ENCODE data around the gene SPRING1. TPM values are rescaled to one million over a fixed set of nuclear protein-coding genes. Genes with fewer than 3 reads are reported as not detected.

The SPRING1 gene
- total RNA-seq, 1 experiment from 2014 or later, result 23.0 TPM

- H3K27me3 ChIP-seq (ENCODE audit: low read length), result no peaks in the 10 kb centered on the region
- peaks cover 80% of the 10 kb centered on the region for H3K4me1 ChIP-seq (ENCODE audit: low read length)
- H3K9ac ChIP-seq (ENCODE audit: low read length), result no peak overlapping the region
- no peaks in the 10 kb centered on the region for H3K79me2 ChIP-seq (ENCODE audit: low read length)
- no peaks in the 10 kb centered on the region; the same call in 1 of the 2 replicates for H3K9me3 ChIP-seq (ENCODE audit: low read length)
- no peak overlapping the region for H3K4me3 ChIP-seq (ENCODE audit: low read length)
- no peaks in the 10 kb centered on the region for H3K9me2 ChIP-seq (replicated peaks; ENCODE audit: insufficient read depth, low read length)
- H3K4me2 ChIP-seq (ENCODE audit: low read depth, low read length, poor library complexity, severe bottlenecking), result no peak overlapping the region
- H3K27ac ChIP-seq (ENCODE audit: low read length), result peak overlapping the region; percentile 95
- DNase-seq, result no peak
- no peaks in the 10 kb centered on the region for H3K36me3 ChIP-seq (ENCODE audit: insufficient read depth, low read length)
- H4K20me1 ChIP-seq (ENCODE audit: insufficient read depth, low read depth, low read length), result no peaks in the 10 kb centered on the region
- H2AFZ ChIP-seq (ENCODE audit: low read length), result no peak overlapping the region
Observed at GRCh38 chr12:116691205-116691604, 46.7 kb downstream of the SPRING1 start.

GRCh38 chr12:116689979-116690744 lies 47.7 kb downstream of the SPRING1 start:
- DNase-seq, result peak; percentile 95
- H3K9me2 ChIP-seq (replicated peaks; ENCODE audit: insufficient read depth, low read length), result no peaks in the 10 kb centered on the region
- H3K9ac ChIP-seq (ENCODE audit: low read length), result peak overlapping the region; percentile 62
- peaks cover 72% of the 10 kb centered on the region for H3K4me1 ChIP-seq (ENCODE audit: low read length)
- no peaks in the 10 kb centered on the region for H3K36me3 ChIP-seq (ENCODE audit: insufficient read depth, low read length)
- no peaks in the 10 kb centered on the region for H3K27me3 ChIP-seq (ENCODE audit: low read length)
- no peak overlapping the region; the same call in 1 of the 2 replicates for H2AFZ ChIP-seq (ENCODE audit: low read length)
- H3K9me3 ChIP-seq (ENCODE audit: low read length), result no peaks in the 10 kb centered on the region; the same call in 1 of the 2 replicates
- peak overlapping the region; percentile 58 for H3K4me3 ChIP-seq (ENCODE audit: low read length)
- H3K27ac ChIP-seq (ENCODE audit: low read length), result peak overlapping the region; percentile 95
- no peaks in the 10 kb centered on the region for H3K79me2 ChIP-seq (ENCODE audit: low read length)
- H4K20me1 ChIP-seq (ENCODE audit: insufficient read depth, low read depth, low read length), result no peaks in the 10 kb centered on the region
- H3K4me2 ChIP-seq (ENCODE audit: low read depth, low read length, poor library complexity, severe bottlenecking), result peak overlapping the region; percentile 79

- Histone ChIP-seq H3K36me3 (ENCODE audit: insufficient read depth, low read length) (no peaks in the 10 kb centered on the region), H2AFZ (ENCODE audit: low read length) (no peak overlapping the region), H3K27ac (ENCODE audit: low read length) (peak overlapping the region; percentile 95)
Observed at GRCh38 chr12:116689521-116689920, 48.3 kb downstream of the SPRING1 start.

More at GRCh38 chr12:116689521-116689920, 48.3 kb downstream of the SPRING1 start:
- Histone ChIP-seq H3K27me3 (ENCODE audit: low read length) (no peaks in the 10 kb centered on the region), H3K9me3 (ENCODE audit: low read length) (no peaks in the 10 kb centered on the region; the same call in 1 of the 2 replicates), H4K20me1 (ENCODE audit: insufficient read depth, low read depth, low read length) (no peaks in the 10 kb centered on the region), H3K79me2 (ENCODE audit: low read length) (no peaks in the 10 kb centered on the region), H3K9ac (ENCODE audit: low read length) (peak overlapping the region; percentile 53), H3K4me3 (ENCODE audit: low read length) (peak overlapping the region; percentile 58), H3K4me2 (ENCODE audit: low read depth, low read length, poor library complexity, severe bottlenecking) (peak overlapping the region; percentile 79), H3K4me1 (ENCODE audit: low read length) (peaks cover 72% of the 10 kb centered on the region), H3K9me2 (replicated peaks; ENCODE audit: insufficient read depth, low read length) (no peaks in the 10 kb centered on the region)
- DNase-seq, result peak; percentile 77

Small RNA genes lying within 50 kb of the gene (small RNA-seq; reads per million reads assigned to genes)
- not detected for gene RNU6-558P

Other genes starting within 250 kb of the SPRING1 start
- gene MAP1LC3B2, start 178.7 kb downstream of the SPRING1 start, total RNA-seq (2014; rRNA removed; shearing (Covaris generic); ENCODE audit: low replicate concordance), result 0.32 and 0.71 TPM in 2 replicates
- gene RNFT2, start 246 bp upstream of the SPRING1 start, total RNA-seq (2014; rRNA removed; shearing (Covaris generic); ENCODE audit: low replicate concordance), result 6.7 and 10.7 TPM in 2 replicates
- gene HRK, start 143.4 kb upstream of the SPRING1 start, total RNA-seq (2014; rRNA removed; shearing (Covaris generic); ENCODE audit: low replicate concordance), result 0.94 and 1.2 TPM in 2 replicates
- gene FBXW8, start 172.9 kb upstream of the SPRING1 start, total RNA-seq (2014; rRNA removed; shearing (Covaris generic); ENCODE audit: low replicate concordance), result 34.8 TPM in 2 replicates

Data from Karpas-422 (cell line).